ACC112 (cell line): Measurements from ENCODE around the gene PPP1R12B.
"Not testable (repeated sequence)": the region's sequence is repeated elsewhere in the genome, so short reads cannot be mapped to it uniquely, and the experiment has no call there.

Experiments used
- H2AFZ ChIP-seq: fragments of 200-600 bp; sonication (generic); one replicate; pipeline ENCODE4 v1.6.0; 2017; ENCODE audit warnings: antibody characterized with exemption, low read length; ENCODE audit not compliant: unreplicated experiment
- H3K27ac ChIP-seq: fragments of 200-600 bp; sonication (generic); 2 replicates; pipeline ENCODE4 v1.5.1; 2014; ENCODE audit warnings: low read depth, mild to moderate bottlenecking, antibody characterized with exemption, low read length, moderate library complexity
- H3K27me3 ChIP-seq: fragments of 200-600 bp; sonication (generic); 2 replicates; pipeline ENCODE4 v1.6.1; 2014; ENCODE audit warnings: mild to moderate bottlenecking, antibody characterized with exemption, low read length, moderate library complexity, mixed read lengths; ENCODE audit not compliant: insufficient read depth
- H3K36me3 ChIP-seq: fragments of 200-600 bp; sonication (generic); 2 replicates; pipeline ENCODE4 v1.6.1; 2016; ENCODE audit warnings: mild to moderate bottlenecking, antibody characterized with exemption, low read length, moderate library complexity, mixed read lengths; ENCODE audit not compliant: insufficient read depth
- H3K4me1 ChIP-seq: fragments of 200-600 bp; sonication (generic); one replicate; pipeline ENCODE4 v1.6.1; 2016; ENCODE audit warnings: low read length, mixed read lengths; ENCODE audit not compliant: insufficient read depth, unreplicated experiment, control insufficient read depth
- H3K4me3 ChIP-seq: fragments of 200-600 bp; sonication (generic); 2 replicates; pipeline ENCODE4 v1.5.1; 2014; ENCODE audit warnings: mild to moderate bottlenecking, low read depth, low read length
- H3K79me2 ChIP-seq: fragments of 200-600 bp; sonication (generic); one replicate; pipeline ENCODE4 v1.6.0; 2016; ENCODE audit warnings: low read length; ENCODE audit not compliant: control insufficient read depth, unreplicated experiment, insufficient read depth

Gene PPP1R12B

DNA sequence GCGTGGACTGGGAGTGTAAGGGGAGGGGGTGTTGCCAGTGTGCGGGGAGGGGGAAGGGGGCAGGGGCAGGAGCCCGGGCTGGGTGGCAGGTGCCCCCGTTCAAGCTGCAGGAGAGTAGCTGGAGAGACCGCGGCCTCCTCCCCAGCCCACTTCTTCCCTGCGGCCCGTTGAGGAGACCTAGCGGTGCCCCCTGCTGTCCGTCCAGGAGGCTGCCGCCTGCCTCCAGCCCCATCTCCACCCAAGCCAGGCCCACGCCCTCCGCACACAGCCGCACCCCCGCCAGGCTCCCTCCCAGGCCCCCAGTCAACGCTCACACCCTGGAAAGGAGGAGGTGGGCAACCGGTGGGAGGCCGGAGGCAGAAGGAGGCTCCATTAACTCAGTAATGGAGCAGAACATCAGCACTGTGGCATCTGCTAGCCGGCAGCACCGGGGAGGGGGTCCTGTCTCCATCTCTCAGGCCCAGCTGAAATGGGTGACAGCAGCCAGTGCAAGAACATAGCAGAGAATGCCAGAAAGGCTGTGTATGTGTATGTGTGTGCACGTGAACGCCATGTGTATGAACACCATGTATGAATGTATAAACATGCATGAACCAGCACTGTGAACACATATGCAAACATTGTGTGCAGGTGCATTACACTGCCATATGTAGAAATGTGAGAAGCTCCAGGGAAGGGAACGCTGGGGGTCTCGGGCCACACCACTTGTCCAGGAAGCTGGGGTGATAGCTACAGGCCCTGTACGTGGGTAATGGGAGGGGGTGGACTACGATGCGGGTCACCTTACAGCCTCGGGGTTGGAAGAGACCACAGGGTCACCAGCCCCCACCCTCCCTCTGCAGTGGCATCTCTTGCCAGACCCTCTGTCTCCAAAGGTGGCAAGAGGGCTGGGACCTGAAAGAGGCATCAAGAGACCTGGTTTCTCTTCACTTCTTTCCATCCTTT is 277.2 kb downstream of the PPP1R12B start:
- Histone ChIP-seq H3K27me3 (0 out of 2 replicates have a peak, but pooled peaks cover 3% of the 10 kb centered on the region), H3K36me3 (no peaks in the 10 kb centered on the region), H3K79me2 (no peaks in the 10 kb centered on the region), H3K4me3 (no peak overlapping the region), H3K4me1 (peaks cover 9% of the 10 kb centered on the region), H3K27ac (no peak overlapping the region), H2AFZ (no peak overlapping the region)

DNA sequence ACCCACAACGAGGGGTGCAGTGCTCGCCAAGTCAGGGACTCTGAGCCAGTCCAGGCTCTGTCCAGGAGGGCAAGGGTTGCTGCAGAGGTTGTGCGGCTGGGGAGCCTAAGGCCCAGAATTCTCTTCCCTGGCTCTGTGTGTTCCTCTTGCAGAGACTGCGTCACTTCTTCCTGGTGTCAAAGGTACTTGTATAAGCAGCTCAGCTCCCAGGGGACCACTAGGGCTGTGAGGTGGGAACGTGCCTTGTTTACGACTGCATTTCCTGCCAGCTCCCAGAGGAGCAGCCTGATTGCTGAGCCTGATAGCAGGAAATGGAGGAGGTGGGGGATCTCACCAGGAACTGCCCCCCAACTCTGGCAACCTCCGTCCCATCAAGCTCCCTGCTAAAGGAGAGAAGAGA is 278.5 kb downstream of the PPP1R12B start:
- H3K4me1 ChIP-seq, H3K27ac ChIP-seq, H3K4me3 ChIP-seq, H3K79me2 ChIP-seq, H2AFZ ChIP-seq, H3K36me3 ChIP-seq: not testable (repeated sequence)
- H3K27me3 ChIP-seq, result peaks cover 15% of the 10 kb centered on the region

DNA sequence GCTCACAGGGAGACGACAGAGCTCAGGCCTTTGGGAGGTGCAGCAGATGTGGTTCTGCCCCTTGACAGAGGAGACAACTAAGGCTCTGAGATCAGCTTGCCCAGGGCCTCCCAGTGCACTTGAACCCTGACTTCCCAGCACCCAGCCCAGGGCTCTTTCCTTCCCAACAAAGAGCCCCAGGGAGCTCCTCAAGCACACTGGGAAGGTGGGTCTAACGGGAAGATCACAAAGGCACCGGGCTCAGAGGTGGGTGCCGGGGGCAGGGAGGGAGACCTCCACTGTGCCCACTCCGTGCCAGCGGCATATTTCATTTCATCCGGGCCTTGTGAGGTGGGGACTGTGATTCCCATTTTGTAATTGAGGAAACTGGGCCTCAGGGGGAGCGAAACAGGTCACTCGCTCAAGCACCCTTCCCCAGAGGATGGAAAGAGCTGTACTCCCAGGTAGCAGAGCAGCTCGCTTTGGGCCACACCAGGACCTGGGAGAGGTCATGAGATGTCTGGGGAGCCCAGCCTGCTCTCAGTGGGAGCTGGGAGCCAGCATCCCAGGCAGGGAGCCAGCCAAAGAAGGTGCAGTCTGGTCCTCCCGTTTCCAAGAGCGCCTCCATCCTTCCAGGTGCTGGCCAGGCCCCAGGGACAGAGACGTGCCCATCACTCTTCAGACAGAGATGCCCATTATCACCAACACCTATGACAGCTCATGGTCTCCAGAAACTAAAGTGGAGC is 279.5 kb downstream of the PPP1R12B start:
- peaks cover 15% of the 10 kb centered on the region for H3K27me3 ChIP-seq
- no peak overlapping the region for H2AFZ ChIP-seq
- no peaks in the 10 kb centered on the region for H3K36me3 ChIP-seq
- H3K4me3 ChIP-seq, result no peak overlapping the region
- H3K4me1 ChIP-seq, result peaks cover 5% of the 10 kb centered on the region
- no peak overlapping the region for H3K27ac ChIP-seq
- no peaks in the 10 kb centered on the region for H3K79me2 ChIP-seq

DNA sequence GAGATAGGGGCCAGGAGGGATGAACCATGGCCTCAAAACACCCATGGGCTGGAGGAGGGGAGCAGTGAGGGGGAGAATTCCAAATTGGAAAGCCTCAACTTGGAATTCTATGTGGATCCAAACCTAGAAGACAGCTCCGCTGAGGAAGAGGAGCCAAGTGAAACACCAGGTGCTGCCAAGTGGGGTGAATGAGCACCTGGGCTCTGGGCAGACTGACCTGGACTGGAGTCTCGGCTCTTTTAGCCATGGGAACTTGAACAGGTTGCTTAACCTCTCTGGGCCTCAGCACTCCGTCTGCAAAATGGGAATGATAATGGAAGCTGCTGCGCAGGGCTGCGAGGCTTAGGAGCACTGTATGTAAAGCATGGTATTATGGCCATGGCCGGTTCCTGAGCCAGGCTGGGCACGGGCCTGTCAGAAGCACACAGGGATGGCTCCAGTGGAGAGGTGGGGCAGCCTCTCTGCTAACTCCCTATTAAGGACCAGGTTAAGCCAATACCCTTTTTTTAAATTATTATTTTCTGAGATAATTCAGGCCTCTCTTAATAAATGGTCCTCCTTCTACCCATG is 280.2 kb downstream of the PPP1R12B start:
- no peak overlapping the region for H3K27ac ChIP-seq
- H3K4me1 ChIP-seq, result no peaks in the 10 kb centered on the region
- peaks cover 15% of the 10 kb centered on the region for H3K27me3 ChIP-seq
- no peaks in the 10 kb centered on the region for H3K79me2 ChIP-seq
- H2AFZ ChIP-seq, result no peak overlapping the region
- no peak overlapping the region for H3K4me3 ChIP-seq
- H3K36me3 ChIP-seq, result no peaks in the 10 kb centered on the region

DNA sequence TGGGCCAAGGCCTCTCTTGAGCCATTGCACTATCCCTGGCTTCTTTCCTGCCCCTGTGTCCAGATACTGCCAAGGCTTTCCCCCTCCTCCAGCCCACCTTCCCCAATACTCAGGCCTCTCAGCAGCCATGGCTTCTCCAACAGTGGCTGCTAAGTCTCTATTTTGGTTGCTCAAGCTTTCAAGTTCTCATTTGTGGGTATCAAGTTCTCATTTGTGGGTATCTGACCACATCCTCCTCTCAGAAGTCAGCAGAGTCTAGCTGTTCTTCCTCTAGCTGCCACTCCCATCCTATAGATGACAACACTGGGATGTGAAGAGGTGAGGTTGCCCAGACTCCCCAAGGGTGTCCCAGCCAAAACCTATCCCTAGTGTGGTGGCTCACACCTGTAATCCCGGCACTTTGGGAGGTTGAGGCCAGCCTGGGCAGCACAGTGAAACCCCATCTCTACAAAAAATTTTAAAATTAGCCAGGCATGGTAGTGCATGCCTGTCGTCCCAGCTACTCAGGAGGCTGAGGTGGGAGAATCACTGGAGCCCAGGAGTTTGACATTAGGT is 280.8 kb downstream of the PPP1R12B start:
- H3K4me1 ChIP-seq, H3K4me3 ChIP-seq, H3K36me3 ChIP-seq, H3K27ac ChIP-seq, H3K79me2 ChIP-seq, H2AFZ ChIP-seq: not testable (repeated sequence)
- H3K27me3 ChIP-seq, result peaks cover 15% of the 10 kb centered on the region

DNA sequence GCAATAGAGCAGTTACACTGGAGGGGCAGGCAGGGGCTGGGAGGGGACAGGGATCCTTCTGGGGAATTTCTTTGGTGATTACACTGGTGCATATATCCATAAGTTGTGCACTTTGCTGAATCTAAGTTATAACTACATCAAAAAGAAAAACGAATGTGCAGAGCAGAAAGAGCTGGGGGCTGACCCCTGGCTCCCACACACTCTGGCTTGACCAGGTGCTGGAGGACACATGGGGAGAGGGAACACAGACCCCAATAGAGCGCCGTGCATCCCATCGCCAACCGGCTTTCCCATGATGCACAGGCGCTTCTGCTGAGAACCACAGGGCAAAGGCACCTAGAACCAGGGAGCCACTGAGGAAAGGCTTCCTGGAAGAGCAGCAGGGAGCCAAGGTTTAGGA is 281.6 kb downstream of the PPP1R12B start:
- H3K27ac ChIP-seq, H2AFZ ChIP-seq, H3K79me2 ChIP-seq, H3K4me3 ChIP-seq, H3K4me1 ChIP-seq, H3K36me3 ChIP-seq: not testable (repeated sequence)
- peaks cover 21% of the 10 kb centered on the region for H3K27me3 ChIP-seq

DNA sequence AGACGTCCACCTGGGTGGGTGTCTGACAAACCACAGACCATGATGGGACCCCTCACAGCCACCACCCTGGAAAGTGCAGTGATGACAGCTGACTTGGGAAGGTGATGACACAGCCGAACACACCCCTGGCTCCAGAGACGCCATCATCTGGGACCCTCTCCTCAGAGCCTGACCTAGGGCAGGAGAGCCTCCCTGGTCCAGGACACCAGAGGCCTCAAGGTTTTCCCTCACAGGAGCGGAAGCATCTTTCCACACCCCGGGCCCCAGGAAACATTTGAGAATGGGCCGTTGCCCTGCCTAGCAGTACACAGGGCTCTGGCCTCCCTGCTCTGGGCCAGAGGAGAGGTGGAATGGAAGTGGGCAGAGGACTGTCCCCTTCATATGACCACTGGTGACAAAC is 282.0 kb downstream of the PPP1R12B start:
- Histone ChIP-seq H3K79me2 (no peaks in the 10 kb centered on the region), H3K4me3 (no peak overlapping the region), H3K27ac (no peak overlapping the region), H3K4me1 (no peaks in the 10 kb centered on the region), H2AFZ (no peak overlapping the region), H3K27me3 (peaks cover 26% of the 10 kb centered on the region), H3K36me3 (no peaks in the 10 kb centered on the region)

DNA sequence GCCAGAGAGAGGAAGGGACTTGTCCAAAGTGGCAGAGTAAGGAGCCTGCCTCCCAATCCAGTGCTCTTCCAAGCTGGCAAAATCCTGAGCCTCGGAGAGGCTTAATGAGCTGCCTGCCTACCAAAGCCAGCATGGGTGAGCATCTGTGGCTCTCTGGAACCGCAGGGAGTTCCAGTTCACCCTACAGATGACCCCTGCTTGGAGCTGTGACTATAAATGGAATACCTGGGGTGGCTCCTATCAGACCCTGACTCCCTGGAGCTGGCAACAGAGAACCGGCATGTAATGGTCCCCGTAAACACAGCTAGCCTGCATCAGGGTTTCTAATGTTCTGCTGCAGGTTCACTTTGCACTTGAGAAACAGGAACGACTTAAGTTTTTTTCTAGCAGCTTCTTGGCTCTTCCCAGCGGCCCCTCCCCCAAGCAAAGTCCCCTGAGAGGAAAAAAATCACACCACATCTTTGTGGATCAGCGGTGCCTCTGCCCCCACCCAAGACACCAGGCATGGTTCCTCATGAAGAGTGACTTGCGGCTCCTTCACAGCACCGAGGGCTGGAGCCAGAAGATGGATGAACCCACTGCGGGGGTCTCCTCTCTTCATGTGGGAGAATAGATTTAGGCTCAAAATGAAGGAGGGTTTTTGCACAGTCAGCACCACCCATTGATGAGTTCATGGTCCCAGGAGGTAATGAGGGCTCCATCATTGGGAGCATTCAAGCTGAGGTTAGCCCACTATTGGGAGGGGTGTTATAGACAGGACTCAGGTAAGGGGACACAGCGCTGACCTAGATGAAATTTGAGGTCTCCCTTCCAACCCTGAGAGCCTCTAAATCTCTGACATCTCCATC is 282.8 kb downstream of the PPP1R12B start:
- Histone ChIP-seq H2AFZ (no peak overlapping the region), H3K4me3 (no peak overlapping the region), H3K27ac (no peak overlapping the region), H3K4me1 (no peaks in the 10 kb centered on the region), H3K79me2 (no peaks in the 10 kb centered on the region), H3K27me3 (peaks cover 30% of the 10 kb centered on the region), H3K36me3 (no peaks in the 10 kb centered on the region)

DNA sequence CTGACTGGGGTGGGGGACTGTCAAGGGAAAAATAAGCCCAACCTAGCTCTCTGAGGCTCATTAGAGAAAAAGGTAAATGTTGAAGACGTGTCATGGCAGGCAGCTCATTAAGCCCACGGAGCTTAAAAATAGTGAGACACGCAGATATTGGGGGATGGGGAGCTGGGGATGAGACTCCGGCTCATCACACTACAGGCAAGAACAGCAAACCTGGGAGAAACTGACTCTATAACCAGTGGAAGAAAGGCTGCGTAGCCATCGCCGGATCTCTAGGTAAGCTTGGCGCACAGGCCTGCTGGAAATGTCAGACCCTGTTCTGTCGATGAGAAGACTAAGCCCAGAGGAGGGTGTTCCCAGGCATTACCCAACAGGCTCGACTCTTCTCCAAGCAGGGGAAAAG is 283.7 kb downstream of the PPP1R12B start:
- Histone ChIP-seq H3K4me1 (no peaks in the 10 kb centered on the region), H3K4me3 (no peak overlapping the region), H3K27ac (no peak overlapping the region), H2AFZ (no peak overlapping the region), H3K36me3 (no peaks in the 10 kb centered on the region), H3K79me2 (no peaks in the 10 kb centered on the region), H3K27me3 (peaks cover 37% of the 10 kb centered on the region)

DNA sequence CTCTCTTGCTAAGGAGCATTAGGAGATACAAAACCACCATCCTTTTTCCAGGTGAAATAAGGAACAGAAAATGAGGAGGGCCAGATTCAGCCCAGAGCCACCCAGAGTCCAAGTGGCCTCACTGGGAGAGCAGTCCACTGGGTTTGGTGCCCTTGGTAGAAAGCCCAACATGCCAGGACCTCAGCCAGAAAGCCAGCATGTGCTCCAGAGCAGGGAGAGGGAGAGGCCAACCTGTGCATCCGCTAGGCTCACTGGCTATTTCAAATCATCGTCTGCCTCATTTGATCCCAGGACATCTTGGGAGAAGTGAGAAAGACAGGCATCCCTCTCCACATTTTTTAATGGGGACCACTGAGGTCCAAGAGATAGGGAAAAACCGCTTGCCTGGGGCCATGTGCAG is 287.7 kb downstream of the PPP1R12B start:
- not testable (repeated sequence) for H3K4me3 ChIP-seq, H3K27ac ChIP-seq, H2AFZ ChIP-seq, H3K36me3 ChIP-seq, H3K4me1 ChIP-seq, H3K79me2 ChIP-seq
- peaks cover 56% of the 10 kb centered on the region for H3K27me3 ChIP-seq
